COR-L47 (cell line): ENCODE measurements around the gene LTBP1.

ENCODE experiments used
- DNase-seq: peaks from one replicate; lab custom pipeline; 2025; lab: John Stamatoyannopoulos, UW

LTBP1 gene

DNA sequence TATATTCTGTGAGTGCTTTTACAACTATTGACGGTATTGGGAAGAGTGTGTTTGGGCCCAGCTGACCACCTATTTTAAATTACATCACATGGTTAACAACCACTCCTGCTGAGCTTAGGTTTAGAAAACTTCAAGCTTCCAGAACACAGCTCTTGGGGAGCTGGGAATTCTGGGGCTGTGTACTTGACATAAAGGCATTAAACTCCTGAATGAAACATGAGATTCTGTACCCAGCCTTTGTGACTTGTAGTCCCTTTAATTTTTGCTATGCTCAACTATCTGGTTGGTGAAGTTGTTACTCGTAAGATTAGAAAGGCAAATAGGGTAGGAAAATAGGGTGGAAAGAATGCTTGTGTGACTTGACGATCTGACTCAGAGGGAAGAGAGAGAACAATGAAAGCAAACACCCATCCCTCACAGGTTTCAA, 66.9 kb downstream of the LTBP1 start:
- no peak for DNase-seq

DNA sequence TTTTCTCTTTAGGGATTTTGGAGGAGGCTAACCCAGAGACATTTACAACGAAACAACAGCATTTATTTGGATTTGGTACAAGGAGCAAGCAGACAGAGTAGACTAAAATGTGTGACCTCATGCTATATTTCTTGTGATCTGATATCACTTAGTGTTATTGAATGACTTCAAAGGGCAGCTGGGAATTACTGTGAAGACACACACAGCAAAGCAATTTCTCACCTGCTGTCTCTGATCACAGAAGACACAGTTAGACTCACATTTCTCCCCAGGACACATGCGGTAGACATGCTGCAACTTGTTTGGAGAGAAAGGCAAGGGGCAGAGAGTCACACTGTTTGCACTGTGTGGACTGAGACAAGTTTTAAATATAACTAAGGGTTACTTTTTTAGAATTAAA, 67.5 kb downstream of the LTBP1 start:
- DNase-seq = no peak

DNA sequence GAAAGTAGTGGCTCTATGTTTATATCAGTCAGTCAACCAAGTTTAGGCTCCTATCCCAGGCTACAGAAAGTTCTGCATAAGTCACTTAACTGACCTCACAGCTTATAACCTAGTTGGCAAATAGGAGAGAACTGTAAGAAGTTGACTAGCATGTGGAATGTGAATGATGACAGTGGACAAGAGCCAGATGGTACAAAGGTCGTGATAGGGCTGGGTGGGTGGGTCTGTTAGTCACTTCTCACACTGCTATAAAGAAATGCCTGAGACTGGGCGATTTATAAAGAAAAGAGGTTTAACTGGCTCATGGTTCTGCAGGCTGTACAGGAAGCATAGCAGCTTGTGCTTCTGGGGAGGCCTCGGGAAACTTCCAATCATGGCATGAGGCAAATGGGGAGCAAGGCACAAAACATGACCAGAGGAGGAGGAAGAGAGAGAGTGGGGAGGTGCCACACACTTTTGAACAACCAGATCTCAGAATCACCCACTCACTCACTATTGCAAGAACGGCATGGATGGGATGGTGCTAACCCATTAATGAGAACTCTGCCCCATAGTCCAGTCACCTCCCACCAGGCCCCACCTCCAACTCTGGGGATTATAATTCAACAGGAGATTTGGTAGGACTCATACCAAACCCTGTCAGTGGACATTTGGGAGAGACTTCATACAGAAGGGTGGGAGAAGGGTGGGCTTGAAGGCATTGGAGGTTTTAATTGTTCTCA, 68.8 kb downstream of the LTBP1 start:
- DNase-seq = no peak

DNA sequence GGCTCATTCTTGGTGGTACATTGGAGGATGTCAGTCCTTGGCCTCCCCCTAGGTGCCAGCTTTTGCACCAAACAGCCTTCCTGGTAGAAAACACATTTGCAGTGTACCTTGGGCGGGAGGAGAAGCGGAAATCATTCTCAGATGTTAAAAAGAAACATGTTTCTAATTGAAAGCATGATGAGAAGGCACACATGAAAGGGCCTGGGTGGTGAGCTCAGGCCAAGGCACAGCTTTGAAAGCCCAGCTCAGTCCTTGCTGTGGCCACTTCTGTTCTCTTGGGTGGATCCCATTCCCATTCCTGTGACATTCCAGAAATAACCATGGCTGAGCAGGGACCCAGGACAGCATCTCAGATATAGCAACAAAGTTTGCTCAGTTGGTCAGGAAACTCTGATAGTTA, 71.5 kb downstream of the LTBP1 start:
- DNase-seq = no peak

DNA sequence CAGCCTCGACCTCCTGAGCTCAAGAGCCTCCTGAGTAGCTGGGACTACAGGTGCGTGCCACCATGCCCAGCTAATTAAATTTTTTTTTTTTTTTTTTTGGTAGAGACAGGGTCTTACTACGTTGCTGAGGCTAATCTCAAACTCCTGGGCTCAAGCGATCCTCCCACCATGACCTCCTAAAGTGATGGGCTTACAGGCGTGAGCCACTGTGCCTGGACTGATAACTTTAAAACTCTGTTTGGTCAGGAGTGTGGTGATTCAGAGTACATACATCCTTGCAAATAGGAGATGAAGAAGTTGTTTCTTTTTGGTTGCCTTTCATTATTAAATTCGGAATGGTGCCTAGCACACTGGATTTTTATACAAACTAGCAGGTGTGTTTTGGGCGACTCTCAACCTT, 73.0 kb downstream of the LTBP1 start:
- no peak for DNase-seq

DNA sequence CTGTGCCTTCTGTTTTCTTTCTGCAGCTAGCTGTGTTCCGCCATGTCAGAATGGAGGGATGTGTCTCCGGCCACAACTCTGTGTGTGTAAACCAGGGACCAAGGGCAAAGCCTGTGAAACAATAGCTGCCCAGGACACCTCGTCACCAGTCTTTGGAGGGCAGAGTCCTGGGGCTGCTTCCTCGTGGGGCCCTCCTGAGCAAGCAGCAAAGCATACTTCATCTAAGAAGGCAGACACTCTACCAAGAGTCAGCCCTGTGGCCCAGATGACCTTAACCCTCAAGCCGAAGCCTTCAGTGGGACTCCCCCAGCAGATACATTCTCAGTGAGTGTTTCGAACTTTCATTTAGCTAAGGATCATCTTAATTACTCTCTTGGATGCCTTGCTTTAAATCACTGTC, 74.1 kb downstream of the LTBP1 start:
- no peak for DNase-seq

DNA sequence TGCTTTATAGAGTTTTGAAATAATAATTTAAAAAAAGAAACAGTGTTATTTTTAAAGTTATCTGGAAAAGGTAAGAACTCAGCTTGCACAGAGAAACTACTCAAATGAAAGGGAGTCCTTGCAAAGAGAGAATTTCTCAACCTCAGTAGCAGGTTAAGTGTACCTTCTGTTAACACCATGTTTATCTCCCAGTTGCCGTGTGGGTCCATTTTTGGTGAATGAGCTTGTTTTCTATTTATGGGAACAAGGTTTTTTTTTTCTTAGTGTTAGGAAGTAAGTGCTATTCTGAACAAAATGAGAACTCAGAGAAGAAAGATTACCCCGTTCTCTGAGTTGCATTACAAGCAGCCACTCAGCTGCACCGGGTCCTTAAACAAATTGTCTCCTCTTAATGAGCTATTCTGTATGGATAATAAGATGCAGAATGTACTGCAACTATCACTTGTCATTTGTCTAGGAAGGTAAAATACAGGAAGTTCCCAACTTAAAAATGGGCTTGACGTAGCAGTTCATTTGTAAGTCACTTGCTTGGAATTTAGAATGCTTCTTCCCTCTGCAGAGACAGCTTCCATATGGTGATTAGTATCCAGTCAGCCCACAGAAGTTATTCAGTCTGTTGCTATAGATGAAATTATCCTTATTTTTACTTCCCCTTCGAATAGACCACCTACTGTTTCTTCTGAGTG, 74.9 kb downstream of the LTBP1 start:
- DNase-seq = no peak

DNA sequence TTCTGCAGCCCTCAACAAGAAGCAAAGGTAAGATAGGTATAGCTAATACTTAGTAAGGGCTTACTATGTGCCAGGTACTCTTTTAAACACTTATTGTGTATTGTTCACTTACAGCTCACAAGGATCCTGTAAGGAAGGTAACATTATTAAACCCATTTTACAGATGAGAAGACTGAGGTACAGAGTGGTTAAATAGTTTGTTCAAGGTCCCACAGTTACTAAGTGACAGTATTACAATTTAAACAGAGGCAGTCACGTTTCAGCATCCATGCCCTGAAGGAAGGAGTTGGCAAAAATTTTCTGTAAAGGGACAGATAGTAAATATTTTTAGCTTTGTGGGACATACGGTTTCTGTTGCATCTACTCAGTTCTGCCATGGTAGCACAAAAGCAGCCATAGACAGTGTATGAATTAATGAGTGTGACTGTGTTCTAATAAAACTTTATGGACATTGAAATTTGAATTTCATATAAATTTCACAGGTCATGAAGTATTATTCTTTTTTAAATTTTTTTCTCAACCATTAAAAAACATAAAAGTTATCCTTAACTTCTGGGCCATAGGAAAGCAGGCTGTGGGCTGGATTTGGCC, 75.7 kb downstream of the LTBP1 start:
- no peak for DNase-seq

DNA sequence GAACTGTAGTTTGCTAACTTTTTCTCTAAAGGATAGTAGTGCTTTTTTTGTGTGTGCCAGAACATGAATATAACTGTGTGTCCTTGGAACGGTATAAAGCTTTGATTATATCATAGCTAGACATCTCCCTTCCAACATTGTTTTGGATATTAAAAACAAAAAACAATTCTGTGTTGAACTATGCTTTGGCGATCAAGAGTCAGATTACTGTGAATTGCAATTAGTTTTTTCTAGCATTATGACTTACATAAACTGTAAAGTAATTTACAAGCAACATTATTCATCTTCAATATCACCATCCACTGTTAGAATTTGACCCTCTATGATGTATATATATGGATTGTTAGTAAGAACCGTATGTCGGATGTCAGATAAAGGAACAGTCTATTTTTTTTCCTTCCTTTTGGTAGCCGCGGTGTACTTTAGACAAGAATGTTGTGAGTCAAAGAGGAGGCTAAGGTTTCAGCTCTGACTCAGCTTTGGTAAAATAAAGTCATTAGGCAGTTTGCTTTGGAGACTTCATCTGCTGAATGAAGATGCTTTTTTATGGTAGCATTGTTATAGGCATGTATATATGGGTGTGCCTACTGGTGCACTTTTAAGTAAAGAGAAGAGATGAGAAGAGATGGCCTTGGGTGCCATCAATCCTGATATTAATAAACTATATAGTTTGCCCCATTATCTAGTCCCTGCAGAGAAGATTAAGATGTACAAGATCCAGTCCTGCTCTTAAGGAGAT, 76.4 kb downstream of the LTBP1 start:
- no peak for DNase-seq

DNA sequence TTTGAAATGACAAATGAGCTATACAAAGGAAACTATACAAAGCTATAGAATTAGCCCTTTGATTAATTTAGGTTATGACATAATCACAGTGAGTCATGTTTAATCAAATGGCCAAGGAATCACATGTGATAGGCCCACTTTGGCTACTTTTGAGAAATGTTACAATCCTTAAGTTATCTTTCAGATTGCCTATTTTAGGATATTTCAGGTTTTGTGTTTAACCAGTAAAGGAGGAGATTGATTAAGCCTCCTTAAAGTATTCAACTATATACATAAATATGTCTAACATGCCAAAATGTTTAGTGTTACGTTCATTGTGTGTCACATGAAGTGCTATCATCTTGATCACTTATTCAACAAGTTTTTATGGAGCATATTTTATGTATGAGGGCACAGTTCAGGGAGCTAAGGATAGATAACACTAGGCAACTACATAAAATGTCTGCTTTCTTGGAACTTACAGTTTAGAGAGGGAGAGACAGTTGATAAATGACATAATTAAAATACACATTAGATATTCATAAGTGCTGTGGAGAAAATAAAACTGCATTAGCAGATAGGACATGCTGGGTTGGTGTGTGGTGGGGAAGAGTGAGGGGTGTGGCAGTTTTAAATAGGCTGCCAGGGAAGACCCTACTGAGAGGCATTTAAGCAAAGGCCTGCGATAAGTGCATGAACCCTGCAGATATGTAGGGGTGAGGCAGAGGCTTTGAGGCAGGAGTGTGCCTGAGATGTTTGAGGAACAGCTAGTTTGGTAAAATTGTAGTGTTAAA, 77.2 kb downstream of the LTBP1 start:
- no peak for DNase-seq

DNA sequence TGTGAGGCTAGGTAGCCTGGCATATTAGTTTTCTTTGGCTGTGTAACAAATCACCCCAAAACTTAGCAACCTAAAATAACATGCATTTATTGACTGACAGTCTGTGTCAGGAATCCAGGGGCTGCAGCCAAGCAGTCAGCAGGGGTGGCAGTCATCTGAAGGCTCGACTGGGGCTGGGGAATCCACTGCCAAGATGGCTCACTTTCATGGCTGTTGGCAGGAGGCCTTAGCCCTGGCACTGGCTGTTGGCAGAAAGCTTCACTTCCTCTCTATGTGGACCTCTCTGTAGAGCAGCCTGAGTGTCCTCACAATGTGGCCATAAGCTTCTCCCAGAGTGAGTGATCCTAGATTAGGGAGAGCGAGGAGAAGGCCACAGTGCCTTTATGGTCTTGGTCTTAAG, 78.0 kb downstream of the LTBP1 start:
- DNase-seq = no peak

DNA sequence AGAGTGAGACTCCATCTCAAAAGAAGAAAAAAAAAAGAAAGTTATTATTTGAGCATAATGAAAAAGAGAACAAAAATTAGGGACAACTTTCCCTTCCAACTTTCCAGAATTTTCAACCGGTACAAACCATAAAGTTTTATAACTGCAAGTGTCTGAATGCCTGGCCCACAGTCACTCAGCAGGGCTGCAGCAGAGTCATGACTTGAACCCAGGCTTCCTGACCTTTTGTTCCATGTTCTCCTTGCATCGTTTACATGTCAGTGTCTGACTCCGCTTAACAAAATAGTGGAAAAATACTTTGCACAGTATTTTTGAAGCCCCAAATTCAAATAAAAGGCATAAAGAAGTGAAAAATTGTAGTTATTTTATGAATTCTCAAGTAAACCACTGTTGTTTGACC, 82.7 kb downstream of the LTBP1 start:
- no peak for DNase-seq

DNA sequence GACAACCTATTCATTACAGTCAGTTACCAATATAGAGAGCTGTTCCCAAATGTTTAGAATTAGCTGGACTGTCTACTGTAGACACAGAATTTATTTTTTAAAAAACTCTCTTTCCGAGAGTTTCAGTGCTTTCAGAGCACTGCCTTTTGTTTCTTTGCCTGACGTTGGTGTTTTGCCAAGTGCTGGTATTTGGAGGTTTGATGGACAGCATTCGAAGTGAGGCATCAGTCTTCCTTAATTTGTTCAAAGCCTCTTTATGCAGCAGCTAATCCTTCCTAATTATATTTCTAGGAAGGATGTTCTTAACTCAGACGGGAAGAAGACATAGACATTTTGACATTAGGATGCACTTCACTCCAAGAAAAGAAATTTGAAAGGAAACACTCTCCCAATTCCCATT, 83.2 kb downstream of the LTBP1 start:
- no peak for DNase-seq

DNA sequence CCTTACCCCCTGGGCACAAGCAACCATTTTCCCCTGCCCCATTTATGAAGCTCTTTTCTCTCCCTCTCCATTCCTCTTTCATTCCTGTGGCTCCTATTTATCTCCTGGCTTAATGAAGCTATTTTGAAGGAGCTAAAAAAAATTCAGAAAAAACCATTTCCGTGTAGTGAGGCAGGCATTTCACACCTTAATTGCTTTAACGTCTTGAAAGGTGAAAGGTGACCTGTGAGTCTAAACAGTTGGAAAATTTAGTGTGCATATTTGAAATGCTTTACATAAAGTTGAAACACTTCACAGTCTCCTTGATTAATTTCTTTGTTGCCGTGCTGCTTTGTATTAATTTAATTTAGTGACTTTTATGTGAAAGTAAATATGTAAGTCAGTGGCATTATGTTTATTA, 83.6 kb downstream of the LTBP1 start:
- no peak for DNase-seq

DNA sequence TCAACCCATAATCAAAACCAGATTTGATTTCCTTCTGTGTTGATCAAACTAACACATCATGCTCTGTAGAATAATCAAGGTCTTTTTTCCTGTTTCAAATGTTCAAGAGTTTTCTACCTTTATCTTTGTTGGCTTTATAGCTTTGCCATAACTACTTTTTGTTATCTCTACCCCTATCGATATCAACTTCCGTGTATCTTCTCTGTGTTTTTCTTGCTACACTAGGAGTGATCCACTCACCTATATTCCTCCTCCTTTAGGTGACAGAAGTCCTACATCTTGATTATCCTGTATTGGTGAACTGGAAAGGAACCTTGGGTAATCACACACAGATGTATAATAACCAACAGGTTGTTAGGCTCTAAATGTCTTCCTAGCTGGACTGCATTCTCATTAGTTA, 85.5 kb downstream of the LTBP1 start:
- no peak for DNase-seq

DNA sequence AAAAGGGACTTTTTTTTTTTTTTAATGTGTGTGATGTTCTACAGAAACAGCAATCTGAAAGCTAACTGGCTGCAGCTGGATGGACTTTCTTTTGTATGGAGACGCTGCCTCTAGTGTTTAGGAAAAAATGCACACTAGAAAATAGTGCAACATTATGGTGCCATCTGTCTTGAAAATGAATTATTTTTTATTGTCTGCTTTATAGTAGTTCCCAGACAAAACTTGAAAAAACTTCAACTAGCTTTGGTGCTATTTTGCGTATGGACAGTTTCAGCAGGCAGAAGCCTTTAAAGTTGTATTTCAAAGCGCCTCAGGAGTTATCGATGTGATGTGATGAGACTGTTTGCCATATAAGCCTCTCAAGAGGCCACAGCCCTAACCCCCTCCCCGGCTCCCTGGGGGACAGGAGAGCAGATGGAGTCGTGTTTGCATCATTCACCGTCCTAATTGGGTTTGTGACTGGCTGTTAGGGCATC, 86.9 kb downstream of the LTBP1 start:
- peak; percentile 35 for DNase-seq

DNA sequence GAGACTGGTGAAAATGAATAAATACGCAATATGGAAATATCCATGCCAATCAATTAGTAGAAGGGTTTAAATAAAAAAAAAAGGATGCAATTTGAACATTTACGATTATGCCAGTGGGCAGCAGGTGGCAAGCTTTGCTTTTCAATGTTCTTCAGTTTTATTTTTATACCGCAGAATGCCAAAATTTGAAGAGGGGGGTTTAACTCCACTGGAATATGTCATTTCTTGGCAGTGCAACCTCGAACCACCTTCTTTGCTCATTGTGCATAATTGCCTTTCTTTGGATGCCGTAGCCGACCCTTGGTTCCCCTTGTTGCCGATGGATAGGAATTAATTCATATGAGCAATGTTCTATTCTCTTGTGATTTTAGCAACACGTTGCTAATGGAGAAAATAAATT, 88.0 kb downstream of the LTBP1 start:
- no peak for DNase-seq

DNA sequence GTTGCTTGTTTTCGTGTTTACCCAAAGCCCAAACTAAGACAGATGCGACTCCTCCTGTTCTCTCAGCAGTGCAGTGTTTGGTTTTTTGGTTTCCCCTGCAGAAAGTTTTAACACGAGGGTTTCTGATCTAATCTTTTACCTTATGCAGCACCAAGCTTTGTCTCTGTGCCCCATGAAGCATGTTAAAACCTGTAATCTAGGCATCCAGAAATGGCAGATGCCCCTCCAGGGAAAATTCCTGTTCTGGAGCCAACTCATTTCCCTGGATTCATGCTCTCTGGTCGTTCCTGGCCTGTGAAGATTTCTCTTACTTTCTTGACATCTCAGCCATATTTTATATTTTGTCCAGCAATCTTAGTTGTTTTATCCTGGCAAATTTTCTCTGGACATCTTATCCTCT, 91.5 kb downstream of the LTBP1 start:
- DNase-seq = no peak

DNA sequence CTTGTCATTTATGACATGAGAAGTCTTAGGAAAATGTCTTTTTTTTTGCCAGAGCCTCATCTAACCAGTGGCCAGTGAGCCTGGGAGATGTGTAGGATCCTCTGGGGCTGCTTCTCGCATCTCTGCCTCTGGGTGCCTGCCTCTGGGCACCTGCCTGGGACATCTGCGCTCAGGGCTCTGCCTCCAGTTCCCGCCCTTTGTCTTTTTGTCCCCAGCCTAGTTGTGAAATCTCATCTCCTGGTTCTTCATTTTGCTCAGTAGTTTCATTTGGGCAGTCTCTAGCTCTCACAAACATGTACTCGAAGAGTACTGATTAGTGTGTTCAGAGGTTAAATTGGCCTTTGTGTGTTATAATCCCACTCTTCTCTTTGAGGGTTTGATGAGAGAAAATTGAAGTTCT, 92.0 kb downstream of the LTBP1 start:
- no peak for DNase-seq

DNA sequence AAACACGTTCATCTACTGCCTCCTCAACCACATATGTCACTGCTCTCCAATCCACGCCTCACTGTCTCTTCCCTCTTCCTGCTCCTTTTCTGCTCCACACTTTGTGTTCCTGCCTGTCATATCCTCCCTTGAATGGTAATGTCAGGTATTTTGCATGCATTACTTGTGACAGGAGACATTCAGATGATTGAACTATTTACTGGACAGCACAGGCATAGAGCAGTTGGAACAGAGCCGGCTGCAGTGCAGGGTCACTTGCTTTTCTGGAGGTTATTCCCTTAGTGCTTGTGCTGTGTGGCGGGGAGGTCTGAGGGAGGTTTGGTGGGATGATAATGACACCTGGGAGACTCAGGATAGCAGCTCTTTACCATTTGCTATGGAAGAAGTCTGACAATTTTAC, 93.8 kb downstream of the LTBP1 start:
- DNase-seq = no peak

DNA sequence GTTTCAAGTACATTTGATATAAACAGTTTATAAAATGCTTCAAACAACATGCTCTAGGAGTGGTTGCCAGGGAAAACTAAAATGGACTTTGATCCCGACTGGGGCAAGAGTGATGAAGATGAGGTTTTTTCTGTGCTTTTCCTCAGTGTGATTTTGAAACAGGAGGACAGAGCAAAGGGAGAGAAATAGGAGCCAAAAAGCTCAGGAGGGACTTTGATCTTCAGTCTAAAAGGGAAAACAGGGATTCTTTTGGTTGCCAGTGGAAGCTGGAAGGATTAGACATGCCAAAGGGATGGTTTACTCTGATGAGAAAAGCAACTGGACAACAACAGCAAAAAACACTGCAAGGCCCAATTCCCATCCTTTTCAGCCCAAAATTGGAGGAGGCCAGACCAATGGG, 95.5 kb downstream of the LTBP1 start:
- DNase-seq = no peak

DNA sequence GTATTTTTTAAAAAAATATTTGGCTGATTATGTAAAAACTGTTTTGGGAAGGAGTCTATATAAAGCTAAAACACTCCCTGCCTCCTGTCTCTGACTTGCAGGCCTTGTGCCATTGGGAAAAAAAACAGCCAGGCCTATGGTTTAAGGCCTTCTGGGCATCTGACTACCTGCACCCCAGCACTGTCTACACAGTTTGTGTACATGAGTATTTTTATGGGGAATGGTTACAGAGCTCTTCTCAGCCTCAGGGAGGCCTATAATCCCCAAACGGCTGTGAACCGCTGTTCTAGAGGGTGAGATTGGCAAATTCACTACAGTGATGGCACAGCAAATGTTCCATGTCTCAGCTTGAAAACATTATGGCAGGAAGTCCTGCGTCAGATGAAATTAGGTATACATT, 96.1 kb downstream of the LTBP1 start:
- DNase-seq = no peak
